ENCODE measurements around the gene TAS1R3.

GRCh38 chr1:1356166-1356795, 25.2 kb downstream of the TAS1R3 start:
- no peak for TF ChIP-seq POLR2A (IDR thresholded peaks at IDR 0.05; ENCODE audit: low read depth, low read length)
- no peak for TF ChIP-seq RCOR1 (IDR thresholded peaks at IDR 0.05; ENCODE audit: insufficient replicate concordance, low read length)
- TF ChIP-seq ELK1 (IDR thresholded peaks at IDR 0.05; ENCODE audit: borderline replicate concordance, low read depth, low read length) = no peak
- no peak for TF ChIP-seq CTCF (conservative IDR thresholded peaks at IDR 0.05; ENCODE audit: low read depth, low read length)
- no peak for TF ChIP-seq BHLHE40 (IDR thresholded peaks at IDR 0.05; ENCODE audit: low read depth, low read length)
